Suprapubic skin (tissue), 4 donors: ENCODE measurements around the gene FAM53C. TPM values are rescaled to one million over a fixed set of nuclear protein-coding genes. Genes with fewer than 3 reads are reported as not detected.

Experiments used
- DNase-seq, 2 donors: peaks; one replicate each; pipeline ENCODE4 v3.0.0-alpha.2; 2019; ENCODE audit warnings: low spot score in 2 of 2
- H3K27ac ChIP-seq: fragments of 200-600 bp; sonication (generic); one replicate; pipeline ENCODE4 v1.5.1; 2019
- H3K27me3 ChIP-seq: fragments of 200-600 bp; sonication (generic); one replicate; pipeline ENCODE4 v1.5.1; 2019
- H3K36me3 ChIP-seq: fragments of 200-600 bp; sonication (generic); one replicate; pipeline ENCODE4 v1.5.1; 2019
- H3K4me1 ChIP-seq: fragments of 200-600 bp; sonication (generic); one replicate; pipeline ENCODE4 v1.5.1; 2019
- H3K4me3 ChIP-seq: fragments of 200-600 bp; sonication (generic); one replicate; pipeline ENCODE4 v1.5.1; 2019; ENCODE audit warnings: mild to moderate bottlenecking
- H3K9me3 ChIP-seq: fragments of 200-600 bp; sonication (generic); one replicate; pipeline ENCODE4 v1.5.1; 2019
- CTCF ChIP-seq, 2 donors: fragments of 200-600 bp in 1 of 2; fragments of 450-650 bp in 1 of 2; sonication (generic) in 1 of 2; IDR thresholded peaks; one replicate each; pipeline ENCODE4 v1.5.1; 2016 to 2019; ENCODE audit warnings: antibody characterized with exemption in 2 of 2, mild to moderate bottlenecking in 1 of 2, moderate library complexity in 1 of 2
- EP300 ChIP-seq: sonication (generic); formaldehyde crosslinking; IDR thresholded peaks from one replicate; pipeline ENCODE4 v1.6.1; 2017; ENCODE audit warnings: antibody characterized with exemption
- POLR2A ChIP-seq, 2 donors: fragments of 450-650 bp; IDR thresholded peaks; one replicate each; pipeline ENCODE4 v1.6.1; 2017; ENCODE audit warnings: antibody characterized with exemption in 2 of 2, mild to moderate bottlenecking in 2 of 2, moderate library complexity in 2 of 2
- POLR2AphosphoS5 ChIP-seq, 3 donors: sonication (generic); formaldehyde crosslinking; IDR thresholded peaks; one replicate each; pipeline ENCODE4 v1.6.1; 2017; ENCODE audit warnings: antibody characterized with exemption in 3 of 3
- WGBS: methylation state at CpG from one replicate; pipeline ENCODE4 v1.1.5; 2018; 5-methylcytosine and 5-hydroxymethylcytosine counted together
- total RNA-seq, 4 donors: library from RNA; depleted of rRNA; stranded (reverse); fragments of >200 nt; gene quantifications; one replicate each; pipeline ENCODE4 v1.1.0, GENCODE V29; 2016

The FAM53C gene
- total RNA-seq, 4 donors from 2014 or later: 18.1 to 31.1 (median 22.4) TPM

- Histone ChIP-seq H3K36me3 (peaks cover 9% of the 10 kb centered on the region), H3K4me3 (peak overlapping the region; percentile 83), H3K27me3 (no peaks in the 10 kb centered on the region), H3K27ac (peak overlapping the region; percentile 96), H3K9me3 (no peaks in the 10 kb centered on the region), H3K4me1 (peaks cover 29% of the 10 kb centered on the region)
- DNase-seq: peak; percentile 91 to 93
- WGBS: 18% methylated on average over 13 of the region's 13 CpGs
- peak; percentile 30 for TF ChIP-seq EP300
- TF ChIP-seq POLR2A (IDR thresholded peaks at IDR 0.05): no peak
Measured at GRCh38 chr5:138336952-138337684, 948 bp upstream of the FAM53C start.

- WGBS: 0% methylated on average over 1 of the region's 22 CpGs
- DNase-seq: no peak
- Histone ChIP-seq H3K9me3 (no peaks in the 10 kb centered on the region), H3K4me3 (peak overlapping the region; percentile 83), H3K27ac (peak overlapping the region; percentile 96), H3K27me3 (no peaks in the 10 kb centered on the region), H3K4me1 (peaks cover 25% of the 10 kb centered on the region), H3K36me3 (peaks cover 23% of the 10 kb centered on the region)
- no peak for TF ChIP-seq POLR2AphosphoS5 (IDR thresholded peaks at IDR 0.05)
Measured at GRCh38 chr5:138338411-138339090, 485 bp downstream of the FAM53C start.

GRCh38 chr5:138339091-138339456, 1.0 kb downstream of the FAM53C start:
- H3K27me3 ChIP-seq: no peaks in the 10 kb centered on the region
- TF ChIP-seq POLR2A (IDR thresholded peaks at IDR 0.05) (no peak), POLR2AphosphoS5 (IDR thresholded peaks at IDR 0.05) (no peak), EP300 (no peak), CTCF (IDR thresholded peaks at IDR 0.05) (no peak)
- 3% methylated on average over 7 of the region's 7 CpGs for WGBS
- H3K9me3 ChIP-seq: no peaks in the 10 kb centered on the region
- no peak for DNase-seq
- peaks cover 25% of the 10 kb centered on the region for H3K4me1 ChIP-seq
- H3K36me3 ChIP-seq: peaks cover 28% of the 10 kb centered on the region
- H3K4me3 ChIP-seq: peak overlapping the region; percentile 83
- H3K27ac ChIP-seq: peak overlapping the region; percentile 96

- no peak for DNase-seq
- peaks cover 25% of the 10 kb centered on the region for H3K4me1 ChIP-seq
- peaks cover 32% of the 10 kb centered on the region for H3K36me3 ChIP-seq
- H3K9me3 ChIP-seq: no peaks in the 10 kb centered on the region
- TF ChIP-seq CTCF (IDR thresholded peaks at IDR 0.05) (no peak), POLR2AphosphoS5 (IDR thresholded peaks at IDR 0.05) (no peak), POLR2A (IDR thresholded peaks at IDR 0.05) (no peak), EP300 (no peak)
- H3K27ac ChIP-seq: no peak overlapping the region
- 31% methylated on average over 2 of the region's 2 CpGs for WGBS
- peak overlapping the region; percentile 83 for H3K4me3 ChIP-seq
- no peaks in the 10 kb centered on the region for H3K27me3 ChIP-seq
Measured at GRCh38 chr5:138339464-138339863, 1.4 kb downstream of the FAM53C start.

GRCh38 chr5:138340008-138340407, 1.9 kb downstream of the FAM53C start:
- Histone ChIP-seq H3K9me3 (no peaks in the 10 kb centered on the region), H3K27me3 (no peaks in the 10 kb centered on the region), H3K4me1 (peaks cover 25% of the 10 kb centered on the region), H3K36me3 (peaks cover 37% of the 10 kb centered on the region), H3K27ac (no peak overlapping the region), H3K4me3 (peak overlapping the region; percentile 83)
- 92% methylated on average over 3 of the region's 3 CpGs for WGBS
- DNase-seq: no peak
- no peak for TF ChIP-seq POLR2AphosphoS5 (IDR thresholded peaks at IDR 0.05)
- TF ChIP-seq POLR2A (IDR thresholded peaks at IDR 0.05): no peak
- no peak for TF ChIP-seq EP300

- Histone ChIP-seq H3K4me1 (peaks cover 6% of the 10 kb centered on the region), H3K9me3 (no peaks in the 10 kb centered on the region), H3K27ac (no peak overlapping the region), H3K27me3 (no peaks in the 10 kb centered on the region), H3K36me3 (peaks cover 76% of the 10 kb centered on the region), H3K4me3 (no peak overlapping the region)
- WGBS: 96% methylated on average over 21 of the region's 32 CpGs
- TF ChIP-seq POLR2A (IDR thresholded peaks at IDR 0.05) (no peak), EP300 (no peak), CTCF (IDR thresholded peaks at IDR 0.05) (no peak), POLR2AphosphoS5 (IDR thresholded peaks at IDR 0.05) (no peak)
- DNase-seq: no peak
Measured at GRCh38 chr5:138344887-138345622, 7.0 kb downstream of the FAM53C start.
